Stimulated activated naive CD4-positive, alpha-beta T cell (primary cell): ENCODE measurements around the gene ATG101.
A peak's percentile ranks its signal among the peaks of the same experiment; 100 is the strongest.

Experiments
- DNase-seq, 6 experiments: peaks; one replicate each; lab custom pipeline; 2025; lab: John Stamatoyannopoulos, UW

The ATG101 gene

GRCh38 chr12:52057638-52058576 lies 11.9 kb upstream of the ATG101 start:
- no peak for DNase-seq

GRCh38 chr12:52058631-52059361 lies 11.0 kb upstream of the ATG101 start:
- peak in 1 of 6 experiments; percentile 17 for DNase-seq

GRCh38 chr12:52059582-52060497 lies 9.9 kb upstream of the ATG101 start:
- no peak for DNase-seq

GRCh38 chr12:52060498-52061177 lies 9.1 kb upstream of the ATG101 start:
- no peak for DNase-seq

- DNase-seq = no peak
Observed at GRCh38 chr12:52061470-52062166, 8.2 kb upstream of the ATG101 start.

GRCh38 chr12:52062167-52063081 lies 7.4 kb upstream of the ATG101 start:
- no peak for DNase-seq

- no peak for DNase-seq
Observed at GRCh38 chr12:52063082-52063924, 6.5 kb upstream of the ATG101 start.

GRCh38 chr12:52063981-52064649 lies 5.7 kb upstream of the ATG101 start:
- no peak for DNase-seq

GRCh38 chr12:52066346-52067080 lies 3.3 kb upstream of the ATG101 start:
- no peak for DNase-seq

- no peak for DNase-seq
Observed at GRCh38 chr12:52067081-52067374, 2.8 kb upstream of the ATG101 start.

GRCh38 chr12:52070185-52070925 lies 577 bp downstream of the ATG101 start:
- no peak for DNase-seq

- peak in 2 of 6 experiments; percentile 5 to 11 for DNase-seq
Observed at GRCh38 chr12:52073531-52074381, 4.0 kb downstream of the ATG101 start.

- DNase-seq = no peak
Observed at GRCh38 chr12:52074971-52075724, 5.4 kb downstream of the ATG101 start.

GRCh38 chr12:52076811-52077210 lies 7.0 kb downstream of the ATG101 start:
- no peak for DNase-seq

- no peak for DNase-seq
Observed at GRCh38 chr12:52078276-52078675, 8.5 kb downstream of the ATG101 start.
